H9 (cell line): ENCODE measurements around the gene UMOD. TPM values are rescaled to one million over a fixed set of nuclear protein-coding genes. Genes with fewer than 3 reads are reported as not detected.

Experiments
- DNase-seq: peaks from one replicate; pipeline ENCODE4 v3.0.0-alpha.2; 2017
- H2AFZ ChIP-seq: one replicate; pipeline ENCODE4 v1.6.1; 2013; ENCODE audit warnings: mild to moderate bottlenecking, low read length, control low read depth, moderate library complexity
- H2AK5ac ChIP-seq: 2 replicates; pipeline ENCODE4 v1.6.1; 2013; ENCODE audit warnings: low read length, control low read depth, mixed read lengths; ENCODE audit not compliant: insufficient read length
- H2BK120ac ChIP-seq: one replicate; pipeline ENCODE4 v1.6.1; 2013; ENCODE audit warnings: low read depth, mild to moderate bottlenecking, low read length, control low read depth, inconsistent platforms; ENCODE audit not compliant: poor library complexity, severe bottlenecking
- H2BK12ac ChIP-seq: 2 replicates; pipeline ENCODE4 v1.6.1; 2013; ENCODE audit warnings: low read length, control low read depth, mixed read lengths, low read depth; ENCODE audit not compliant: insufficient read length
- H2BK15ac ChIP-seq: 2 replicates; pipeline ENCODE4 v1.6.1; 2013; ENCODE audit warnings: low read depth, low read length, control low read depth
- H2BK20ac ChIP-seq: one replicate; pipeline ENCODE4 v1.6.1; 2013; ENCODE audit warnings: low read depth, mild to moderate bottlenecking, low read length, control low read depth, inconsistent platforms; ENCODE audit not compliant: poor library complexity, severe bottlenecking
- H2BK5ac ChIP-seq: 2 replicates; pipeline ENCODE4 v1.6.1; 2013; ENCODE audit warnings: low read length, control low read depth, mixed read lengths; ENCODE audit not compliant: insufficient read length
- H3K14ac ChIP-seq: 2 replicates; pipeline ENCODE4 v1.6.1; 2013; ENCODE audit warnings: low read length, control low read depth; ENCODE audit not compliant: insufficient read depth
- H3K18ac ChIP-seq: 2 replicates; pipeline ENCODE4 v1.6.1; 2013; ENCODE audit warnings: low read depth, mild to moderate bottlenecking, mixed read lengths, low read length, control low read depth; ENCODE audit not compliant: insufficient read length
- H3K23ac ChIP-seq: 2 replicates; pipeline ENCODE4 v1.6.1; 2013; ENCODE audit warnings: low read length, control low read depth, mixed read lengths, low read depth; ENCODE audit not compliant: insufficient read length
- H3K23me2 ChIP-seq: 2 replicates; pipeline ENCODE4 v1.6.1; 2013; ENCODE audit warnings: low read depth, mild to moderate bottlenecking, mixed read lengths, low read length, control low read depth; ENCODE audit not compliant: insufficient read length, poor library complexity, severe bottlenecking
- H3K27ac ChIP-seq: 2 replicates; pipeline ENCODE4 v1.5.1; 2013; ENCODE audit warnings: low read length, control low read depth, mixed read lengths, low read depth; ENCODE audit not compliant: insufficient read length
- H3K27me3 ChIP-seq: 2 replicates; pipeline ENCODE4 v1.6.1; 2013; ENCODE audit warnings: low read length, control low read depth, inconsistent platforms; ENCODE audit not compliant: insufficient read depth
- H3K4ac ChIP-seq: 2 replicates; pipeline ENCODE4 v1.6.1; 2013; ENCODE audit warnings: low read depth, mild to moderate bottlenecking, control low read depth, inconsistent platforms, low read length, moderate library complexity
- H3K4me1 ChIP-seq: 2 replicates; pipeline ENCODE4 v1.6.1; 2013; ENCODE audit warnings: low read length, control low read depth, inconsistent platforms; ENCODE audit not compliant: insufficient read depth
- H3K4me2 ChIP-seq: 2 replicates; pipeline ENCODE4 v1.6.1; 2013; ENCODE audit warnings: low read length, control low read depth, mixed read lengths; ENCODE audit not compliant: insufficient read length, insufficient read depth
- H3K56ac ChIP-seq: 2 replicates; pipeline ENCODE4 v1.6.1; 2013; ENCODE audit warnings: low read depth, mild to moderate bottlenecking, mixed read lengths, low read length, control low read depth; ENCODE audit not compliant: insufficient read length
- H3K79me1 ChIP-seq: 2 replicates; pipeline ENCODE4 v1.6.1; 2013; ENCODE audit warnings: low read depth, mild to moderate bottlenecking, moderate library complexity, low read length, control low read depth, inconsistent platforms; ENCODE audit not compliant: insufficient read depth, poor library complexity, severe bottlenecking
- H3K79me2 ChIP-seq: 2 replicates; pipeline ENCODE4 v1.6.1; 2013; ENCODE audit warnings: low read length, control low read depth, inconsistent platforms; ENCODE audit not compliant: insufficient read depth
- H3K9ac ChIP-seq: 2 replicates; pipeline ENCODE4 v1.6.1; 2013; ENCODE audit warnings: low read length, control low read depth, mixed read lengths; ENCODE audit not compliant: insufficient read length; ENCODE audit errors: extremely low read depth
- H3K9me3 ChIP-seq: one replicate; pipeline ENCODE4 v1.6.1; 2013; ENCODE audit warnings: low read depth, low read length, inconsistent platforms; ENCODE audit not compliant: control insufficient read depth
- H3T11ph ChIP-seq: one replicate; pipeline ENCODE4 v1.6.1; 2013; ENCODE audit warnings: mild to moderate bottlenecking, low read length, control low read depth, inconsistent platforms
- H4K20me1 ChIP-seq: one replicate; pipeline ENCODE4 v1.6.1; 2013; ENCODE audit not compliant: control insufficient read depth, insufficient read length, insufficient read depth
- H4K5ac ChIP-seq: 2 replicates; pipeline ENCODE4 v1.6.1; 2013; ENCODE audit warnings: low read depth, mild to moderate bottlenecking, mixed read lengths, low read length, control low read depth; ENCODE audit not compliant: insufficient read length
- H4K8ac ChIP-seq: replicated peaks from 2 replicates; pipeline ENCODE4 v1.6.1; 2013; ENCODE audit warnings: low read length, control low read depth, mixed read lengths, low read depth; ENCODE audit not compliant: insufficient read length
- H4K91ac ChIP-seq: 2 replicates; pipeline ENCODE4 v1.6.1; 2013; ENCODE audit warnings: low read depth, mild to moderate bottlenecking, moderate library complexity, mixed read lengths, low read length, control low read depth; ENCODE audit not compliant: insufficient read length
- H3K27ac Mint-ChIP-seq, 3 experiments: 2 replicates in 2 of 3; 3 replicates in 1 of 3; pipeline ENCODE4 v1.8.0; 2020 to 2021; ENCODE audit warnings: mixed read lengths in 3 of 3, mild to moderate bottlenecking in 1 of 3, moderate library complexity in 1 of 3
- H3K27me3 Mint-ChIP-seq: 2 replicates; pipeline ENCODE4 v1.8.0; 2021; ENCODE audit warnings: low read depth, mild to moderate bottlenecking, moderate library complexity, mixed read lengths
- H3K36me3 Mint-ChIP-seq, 3 experiments: 2 replicates in 2 of 3; 3 replicates in 1 of 3; pipeline ENCODE4 v1.8.0; 2020 to 2021; ENCODE audit warnings: low read depth in 3 of 3, mixed read lengths in 3 of 3; ENCODE audit not compliant: insufficient read depth in 1 of 3
- H3K4me1 Mint-ChIP-seq, 2 experiments: 2 replicates each; pipeline ENCODE4 v1.8.0; 2020; ENCODE audit warnings: mixed read lengths in 2 of 2
- H3K4me3 Mint-ChIP-seq, 2 experiments: 2 replicates in 1 of 2; 3 replicates in 1 of 2; pipeline ENCODE4 v1.8.0; 2020 to 2021; ENCODE audit warnings: mild to moderate bottlenecking in 2 of 2, mixed read lengths in 2 of 2, moderate library complexity in 1 of 2
- H3K9me3 Mint-ChIP-seq, 2 experiments: 2 replicates in 1 of 2; 3 replicates in 1 of 2; pipeline ENCODE4 v1.8.0; 2020; ENCODE audit warnings: mild to moderate bottlenecking in 2 of 2, mixed read lengths in 2 of 2, moderate library complexity in 1 of 2
- CTCF ChIP-seq: fragments of 200-600 bp; sonication (generic); conservative IDR thresholded peaks from 3 replicates; pipeline ENCODE4 v1.8.0; 2021; ENCODE audit warnings: antibody characterized with exemption, mild to moderate bottlenecking
- WGBS: extraction: QIAGEN DNeasy Blood & Tissue Kit; methylation state at CpG from one replicate; pipeline ENCODE4 v1.1.7; 2013; ENCODE audit warnings: missing lambda C conversion rate, low lambda C conversion rate, mixed read lengths; ENCODE audit not compliant: insufficient read length; ENCODE audit errors: extremely low coverage; 5-methylcytosine and 5-hydroxymethylcytosine counted together
- total RNA-seq: library from RNA; stranded (reverse); gene quantifications from 2 replicates; pipeline ENCODE4 v1.2.1, GENCODE V29; 2021

The UMOD gene
- total RNA-seq, 1 experiment from 2014 or later, result not detected

DNA sequence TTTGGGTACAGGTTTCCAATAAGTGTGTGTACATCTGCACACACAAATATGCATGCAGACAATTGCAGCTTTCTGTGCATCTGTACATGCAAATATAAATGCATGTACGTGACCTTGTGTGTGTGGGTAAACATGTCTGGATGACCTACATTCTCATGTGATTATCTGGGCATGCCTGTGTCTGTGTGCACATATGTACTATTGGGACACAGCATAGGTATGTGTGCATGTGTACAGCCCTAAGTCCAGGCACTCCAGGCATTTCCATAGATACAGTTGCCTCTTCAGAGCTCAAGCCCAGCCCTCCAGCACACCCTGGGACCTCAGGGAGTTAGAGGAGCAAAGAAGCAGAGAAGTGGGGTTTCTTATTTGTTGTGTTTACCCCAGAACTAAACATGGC is 18.1 kb downstream of the UMOD start:
- H3K27me3 Mint-ChIP-seq, result no peaks in the 10 kb centered on the region; the same call in 1 of the 2 replicates
- no peaks in the 10 kb centered on the region for H3K36me3 Mint-ChIP-seq
- TF ChIP-seq CTCF, result no peak
- no peak overlapping the region for H3K9ac ChIP-seq
- H3K9me3 Mint-ChIP-seq, result no peaks in the 10 kb centered on the region; a peak in 1 of 5 replicates
- WGBS, result no CpG with 5 or more reads among the region's 1 CpG
- H3K4me2 ChIP-seq, result no peak overlapping the region
- H3K4me1 Mint-ChIP-seq, result peaks cover 8 to 15% of the 10 kb centered on the region in 2 experiments
- H3K27ac Mint-ChIP-seq, result no peak overlapping the region
- no peaks in the 10 kb centered on the region for H3K79me1 ChIP-seq
- H3K27me3 ChIP-seq, result no peaks in the 10 kb centered on the region
- no peak overlapping the region for H4K5ac ChIP-seq
- H2BK20ac ChIP-seq, result no peak overlapping the region
- H3K23me2 ChIP-seq, result no peaks in the 10 kb centered on the region
- no peak for DNase-seq
- no peak overlapping the region for H3T11ph ChIP-seq
- H3K23ac ChIP-seq, result no peak overlapping the region
- H2BK15ac ChIP-seq, result no peak overlapping the region
- no peak overlapping the region for H3K56ac ChIP-seq
- H3K27ac ChIP-seq, result no peak overlapping the region
- no peak overlapping the region for H3K4ac ChIP-seq
- no peaks in the 10 kb centered on the region for H3K4me1 ChIP-seq
- no peak overlapping the region for H3K18ac ChIP-seq
- H2BK120ac ChIP-seq, result no peak overlapping the region
- H2BK12ac ChIP-seq, result no peak overlapping the region
- no peaks in the 10 kb centered on the region for H4K20me1 ChIP-seq
- no peak overlapping the region for H4K8ac ChIP-seq
- H3K9me3 ChIP-seq, result no peaks in the 10 kb centered on the region
- no peak overlapping the region for H2AFZ ChIP-seq
- H2AK5ac ChIP-seq, result no peak overlapping the region
- no peak overlapping the region for H3K14ac ChIP-seq
- H3K4me3 Mint-ChIP-seq, result no peak overlapping the region
- no peaks in the 10 kb centered on the region for H3K79me2 ChIP-seq
- H2BK5ac ChIP-seq, result no peak overlapping the region
- H4K91ac ChIP-seq, result no peak overlapping the region
